LNCAP (cell line): Measurements from ENCODE around the gene SLC25A3.

Source experiments
- CTCF ChIP-seq: fragments of 450-650 bp; IDR thresholded peaks from 2 replicates; pipeline ENCODE4 v1.5.1; 2017; ENCODE audit warnings: mild to moderate bottlenecking

Gene SLC25A3

GRCh38 chr12:98572010-98572409, 21.5 kb upstream of the SLC25A3 start:
- peak; percentile 29; the same call in 1 of the 2 replicates for TF ChIP-seq CTCF

GRCh38 chr12:98574110-98574509, 19.4 kb upstream of the SLC25A3 start:
- TF ChIP-seq CTCF = no peak

GRCh38 chr12:98575013-98575412, 18.5 kb upstream of the SLC25A3 start:
- TF ChIP-seq CTCF = no peak

- TF ChIP-seq CTCF = no peak
Observed at GRCh38 chr12:98578392-98578791, 15.1 kb upstream of the SLC25A3 start.

GRCh38 chr12:98578821-98579220, 14.7 kb upstream of the SLC25A3 start:
- no peak for TF ChIP-seq CTCF

GRCh38 chr12:98579347-98579746, 14.1 kb upstream of the SLC25A3 start:
- TF ChIP-seq CTCF = no peak

GRCh38 chr12:98579835-98580234, 13.7 kb upstream of the SLC25A3 start:
- no peak for TF ChIP-seq CTCF

- TF ChIP-seq CTCF = no peak
Observed at GRCh38 chr12:98580695-98581094, 12.8 kb upstream of the SLC25A3 start.
